NCI-H774 (cell line): ENCODE data around the gene ZDHHC20.
A peak's percentile ranks its signal among the peaks of the same experiment; 100 is the strongest.

Experiments
- DNase-seq: peaks from one replicate; lab custom pipeline; 2025; lab: John Stamatoyannopoulos, UW

ZDHHC20 gene

DNA sequence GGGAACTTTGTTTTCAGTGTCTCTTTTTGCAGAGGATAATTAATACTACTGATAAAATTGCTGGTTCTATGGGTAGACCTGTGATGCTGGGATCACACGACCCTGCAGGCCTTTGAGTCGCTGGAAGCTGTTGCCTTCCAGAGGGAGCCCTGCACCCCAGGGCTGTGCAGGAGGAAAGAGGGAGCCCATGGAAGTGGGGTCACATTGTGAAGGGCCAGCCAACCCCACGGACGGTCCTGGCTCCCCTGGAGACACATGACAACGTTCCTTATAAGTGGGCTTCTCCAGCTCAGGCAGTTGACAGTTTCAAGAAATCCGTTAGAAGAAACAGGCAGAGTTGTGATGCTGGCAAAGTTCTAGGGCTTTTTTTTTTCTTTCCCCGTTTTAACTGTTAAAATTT is 98.0 kb downstream of the ZDHHC20 start:
- no peak for DNase-seq

DNA sequence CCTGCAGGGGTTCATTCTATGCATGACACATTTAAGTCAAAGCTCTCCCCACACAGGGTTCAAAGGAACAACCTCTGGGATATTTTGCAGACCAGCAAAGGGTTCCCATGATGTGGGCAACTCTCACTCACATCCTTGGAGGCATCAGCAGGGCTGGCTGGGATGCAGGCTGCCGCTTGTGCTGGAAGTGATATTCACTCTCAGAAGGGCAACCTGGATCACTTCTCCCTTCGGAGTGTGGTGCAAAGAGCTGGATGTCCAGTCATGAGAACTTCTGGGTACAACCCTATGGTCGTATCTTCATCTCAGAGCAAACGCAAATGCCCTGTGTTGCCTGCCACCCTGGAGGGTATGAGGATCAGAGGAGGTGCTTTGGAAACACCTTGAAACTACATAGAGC is 98.6 kb downstream of the ZDHHC20 start:
- DNase-seq: no peak

DNA sequence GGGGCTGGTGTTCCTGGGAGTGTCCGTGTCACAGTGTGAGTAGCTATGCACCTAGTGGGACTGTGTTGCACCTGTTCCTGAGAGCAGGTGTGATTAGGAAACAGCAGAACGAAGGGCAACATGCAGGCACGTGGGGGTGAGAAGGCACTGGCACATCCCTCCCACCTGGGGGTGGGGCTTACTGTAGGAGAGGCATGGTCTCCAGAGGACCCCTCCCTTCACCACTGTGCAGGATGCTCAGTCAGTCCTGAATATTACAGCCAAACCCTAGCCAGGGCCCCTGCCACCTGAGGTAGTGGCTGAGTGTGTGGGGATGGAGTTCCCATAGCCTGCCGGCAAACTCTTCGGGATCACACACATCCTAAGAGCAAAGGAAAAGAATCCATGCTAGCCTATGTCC is 99.2 kb downstream of the ZDHHC20 start:
- no peak for DNase-seq

DNA sequence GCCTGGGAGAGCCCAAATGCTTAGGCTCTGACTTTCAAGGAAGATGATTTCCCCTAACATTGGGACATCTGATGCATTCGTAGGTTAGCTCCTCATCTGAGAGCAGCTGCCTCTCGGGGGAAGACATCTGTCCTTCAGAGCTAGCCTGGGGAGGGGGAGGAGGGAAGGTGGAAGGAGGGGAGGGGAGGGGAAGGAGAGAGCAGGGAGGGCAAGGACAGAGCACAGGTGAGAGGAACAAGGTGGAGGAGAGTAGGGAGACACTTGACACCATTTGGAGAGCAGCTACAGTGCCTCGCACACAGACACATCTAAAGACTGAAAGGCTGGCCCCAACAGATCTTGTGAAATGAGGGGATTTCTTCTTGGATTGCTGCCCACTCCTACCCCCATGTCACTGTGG is 103.8 kb downstream of the ZDHHC20 start:
- no peak for DNase-seq

DNA sequence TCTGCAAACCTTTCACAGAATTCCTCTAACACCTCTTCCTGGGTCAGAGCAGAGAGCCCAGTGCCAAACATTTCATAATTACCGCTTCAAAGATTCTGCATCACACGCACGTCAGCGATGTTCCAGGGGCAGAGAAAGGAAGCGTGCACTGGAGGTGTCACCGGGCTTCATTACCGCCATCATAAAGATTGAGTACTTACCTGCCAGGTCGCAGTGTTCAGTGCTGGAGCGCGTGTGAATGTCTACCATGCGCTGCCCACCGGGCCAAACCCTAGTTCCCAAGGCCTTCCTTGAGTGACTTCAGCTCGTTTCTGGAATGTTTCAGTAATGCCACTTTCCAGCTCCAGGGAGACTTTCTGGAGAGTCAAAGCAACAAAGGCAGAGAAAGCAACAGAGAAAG is 104.4 kb downstream of the ZDHHC20 start:
- DNase-seq: no peak

DNA sequence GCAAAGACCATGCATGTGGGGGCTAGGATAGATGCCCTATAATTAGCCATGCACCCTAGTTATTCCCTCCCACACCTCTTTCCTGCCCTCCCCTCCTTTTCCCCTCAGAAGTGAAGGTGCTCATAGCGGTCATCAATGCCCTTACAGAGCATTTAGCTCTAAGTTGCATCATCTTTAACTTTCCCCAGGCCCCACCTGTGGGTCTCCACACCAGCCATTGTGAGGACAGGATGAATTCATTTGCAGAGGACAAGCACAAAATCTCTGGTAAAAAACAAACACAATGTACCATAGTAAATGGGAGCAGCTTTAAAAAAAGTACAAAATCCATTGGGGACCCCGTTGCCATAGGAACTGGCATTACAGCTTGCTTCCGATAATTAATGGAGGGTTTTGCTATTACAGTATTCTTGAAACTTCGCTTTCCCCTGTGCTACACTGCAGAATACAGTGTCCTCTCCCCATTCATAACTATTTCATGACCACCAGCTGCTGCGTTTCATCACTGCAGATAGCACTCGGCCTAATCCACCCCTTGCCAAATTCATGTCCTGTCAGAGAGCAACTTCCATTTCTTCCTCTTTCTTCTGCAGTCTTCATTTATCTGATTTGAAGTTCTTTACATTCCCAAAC is 110.5 kb downstream of the ZDHHC20 start:
- no peak for DNase-seq

DNA sequence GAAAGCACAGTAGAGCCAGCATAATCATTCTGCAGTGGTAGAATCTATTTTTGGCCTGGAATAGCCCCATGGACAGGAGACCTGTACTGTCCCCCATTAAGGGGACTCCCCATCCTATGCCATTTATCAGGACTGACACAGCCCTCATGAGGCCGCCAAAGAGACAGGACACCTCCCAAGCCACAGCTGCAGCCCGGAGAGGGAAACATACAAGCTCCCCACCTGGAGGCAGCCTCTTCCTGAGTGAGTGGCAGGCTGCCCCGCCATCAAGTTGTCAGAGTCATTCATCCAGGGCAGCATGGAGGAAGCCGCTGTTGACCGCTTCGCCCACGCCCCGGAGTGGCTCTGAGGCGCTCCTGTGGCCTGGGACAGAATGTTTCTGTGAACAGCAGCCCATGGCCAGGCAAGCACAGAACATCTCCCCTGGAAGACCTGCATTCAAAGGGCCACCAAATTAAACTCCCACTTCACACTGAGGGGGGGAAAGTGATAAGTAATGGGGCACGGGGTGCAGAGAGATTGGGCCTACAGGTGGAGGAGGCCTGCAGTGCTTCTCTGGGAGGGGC is 111.3 kb downstream of the ZDHHC20 start:
- no peak for DNase-seq

DNA sequence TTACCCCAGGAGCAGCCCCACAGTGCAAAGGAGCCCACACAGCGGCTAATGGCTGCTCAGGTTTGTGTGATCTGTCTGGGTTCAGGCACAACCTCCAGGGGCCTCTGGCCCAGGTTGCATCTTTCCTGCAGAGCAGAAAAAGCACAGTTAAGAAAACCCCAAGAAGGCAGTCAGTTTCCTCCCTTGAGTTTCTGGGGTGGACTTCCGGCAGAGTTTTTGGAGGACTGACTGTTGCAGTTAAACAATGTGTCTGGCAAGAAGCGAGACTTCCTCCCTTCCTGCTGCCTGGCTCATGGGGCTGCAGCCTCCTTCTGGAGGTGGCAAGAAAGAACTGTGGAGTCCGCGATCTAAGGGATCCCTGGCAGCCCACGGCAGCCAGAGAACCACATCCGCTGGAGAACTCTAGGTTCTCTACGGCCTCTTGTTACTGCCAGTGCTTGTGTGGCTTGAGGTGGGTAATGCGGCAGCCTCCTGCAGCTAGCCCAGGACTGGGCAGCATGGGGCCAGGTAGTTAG is 114.4 kb downstream of the ZDHHC20 start:
- no peak for DNase-seq

DNA sequence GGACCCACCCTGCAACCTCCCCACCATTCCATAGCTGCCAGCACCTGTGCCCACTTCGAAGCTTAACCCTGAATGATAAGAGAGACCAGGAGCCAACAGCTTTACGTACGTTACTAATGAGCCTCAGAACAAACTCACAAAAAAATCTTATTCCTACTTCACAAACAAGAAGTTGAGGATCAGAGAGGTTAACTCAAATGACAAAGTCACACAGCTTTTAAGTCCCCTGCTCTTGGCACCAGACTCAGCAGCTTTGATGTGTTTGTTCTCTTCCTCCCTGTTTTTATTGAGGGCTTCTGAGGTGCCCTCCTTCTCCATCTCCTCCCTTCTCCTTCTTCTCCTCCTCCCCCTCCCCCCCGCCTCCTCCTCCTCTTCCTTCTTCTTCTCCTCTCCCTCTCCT is 115.4 kb downstream of the ZDHHC20 start:
- no peak for DNase-seq

DNA sequence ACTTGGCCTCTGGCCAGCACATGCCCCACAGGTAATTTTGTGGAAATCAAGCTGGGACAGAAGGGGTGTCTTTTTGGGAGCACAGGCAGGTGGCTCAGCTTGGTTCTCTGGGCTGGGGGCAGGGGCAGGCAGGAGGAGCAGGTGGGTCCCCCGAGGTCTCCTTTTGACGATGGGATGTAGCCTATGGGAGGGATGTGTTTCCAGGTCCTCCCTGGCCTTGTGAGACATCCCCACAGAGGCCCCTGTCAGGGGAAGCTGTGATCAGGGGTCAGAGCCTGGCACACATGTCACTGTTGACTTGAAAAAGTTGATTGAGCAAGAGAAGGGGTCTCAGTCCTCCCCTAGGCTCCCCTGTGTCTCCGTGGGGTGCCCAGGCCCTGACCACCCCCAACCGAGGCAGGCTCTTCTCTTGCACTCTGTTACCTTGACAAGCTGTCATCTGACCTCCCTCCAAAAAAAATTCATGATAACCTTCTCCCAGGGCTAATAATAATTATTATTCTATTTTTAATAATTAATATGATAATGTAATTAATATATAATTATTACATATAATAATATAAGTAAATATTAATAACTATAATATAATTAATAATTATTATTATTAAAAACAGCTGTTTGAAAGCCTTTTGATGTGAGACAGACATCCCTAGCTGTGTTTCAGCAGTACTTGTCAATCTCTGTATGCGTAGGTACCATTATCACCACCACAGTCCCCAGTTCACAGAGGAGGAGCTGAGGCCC is 116.2 kb downstream of the ZDHHC20 start:
- DNase-seq: no peak

DNA sequence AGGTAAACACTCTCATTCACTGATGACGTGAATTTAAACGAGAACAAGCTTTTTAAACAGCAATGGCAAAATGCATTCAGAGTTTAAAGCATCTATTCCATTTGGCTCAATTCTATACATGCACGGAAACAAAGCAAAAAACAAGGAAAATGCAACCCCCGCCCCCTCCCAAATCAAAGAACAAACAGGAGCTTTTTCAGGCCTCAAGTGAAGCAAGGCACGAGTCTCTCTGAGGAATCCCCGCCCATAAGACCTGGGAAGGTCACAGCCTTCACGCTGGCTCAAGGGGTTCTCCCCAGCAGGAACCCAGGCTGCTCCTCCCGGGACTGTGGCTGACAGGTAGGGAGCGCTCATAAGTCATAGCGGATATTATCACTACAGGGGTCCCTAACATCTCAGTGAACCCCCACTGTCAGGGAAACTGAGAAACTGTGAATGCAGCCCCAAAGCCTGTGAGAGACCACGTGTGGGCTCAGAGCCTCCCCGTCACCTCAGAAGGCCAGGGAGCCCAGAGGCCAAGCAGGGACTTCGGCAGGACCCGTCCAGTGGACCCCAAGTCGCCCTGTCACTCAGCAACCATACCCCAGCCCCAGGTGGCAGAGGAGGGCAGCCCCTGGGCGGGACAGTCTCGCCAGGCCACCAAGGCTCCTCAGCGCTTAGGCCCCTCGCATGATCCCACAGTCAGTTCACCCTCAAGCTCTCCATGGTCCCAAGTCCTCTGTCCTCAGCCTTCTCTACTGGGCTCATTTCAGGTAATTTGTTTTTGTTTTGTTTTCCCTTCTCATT is 117.3 kb downstream of the ZDHHC20 start:
- DNase-seq: no peak

DNA sequence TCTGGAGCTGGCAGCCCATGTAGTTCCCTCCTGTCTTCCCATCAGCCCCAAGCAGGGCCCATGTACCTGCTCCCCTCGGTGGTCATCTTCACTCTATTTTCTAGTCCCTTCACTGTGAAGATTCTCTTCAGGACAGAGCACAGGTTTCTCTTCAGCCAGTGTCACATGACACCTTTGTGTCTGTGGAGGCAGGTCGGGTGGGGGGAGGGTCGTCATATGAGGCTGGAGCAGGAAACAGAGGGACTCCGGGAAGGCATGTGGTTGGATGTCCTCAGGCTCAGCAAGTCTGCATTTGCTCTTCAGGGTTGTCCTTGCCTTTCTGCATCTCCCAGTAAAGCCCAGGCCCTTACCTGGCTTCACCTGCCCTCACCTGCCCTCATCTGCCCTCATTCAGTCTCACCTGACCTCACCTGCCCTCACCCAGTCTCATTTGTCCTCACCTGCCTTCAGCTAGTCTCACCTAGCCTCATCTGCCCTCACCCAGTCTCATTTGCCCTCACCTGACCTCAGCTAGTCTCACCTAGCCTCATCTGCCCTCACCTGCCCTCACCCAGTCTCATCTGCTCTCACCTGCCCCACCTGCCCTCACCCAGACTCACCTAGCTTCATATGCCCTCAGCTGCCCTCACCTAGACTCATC is 120.3 kb downstream of the ZDHHC20 start:
- peak; percentile 49 for DNase-seq

DNA sequence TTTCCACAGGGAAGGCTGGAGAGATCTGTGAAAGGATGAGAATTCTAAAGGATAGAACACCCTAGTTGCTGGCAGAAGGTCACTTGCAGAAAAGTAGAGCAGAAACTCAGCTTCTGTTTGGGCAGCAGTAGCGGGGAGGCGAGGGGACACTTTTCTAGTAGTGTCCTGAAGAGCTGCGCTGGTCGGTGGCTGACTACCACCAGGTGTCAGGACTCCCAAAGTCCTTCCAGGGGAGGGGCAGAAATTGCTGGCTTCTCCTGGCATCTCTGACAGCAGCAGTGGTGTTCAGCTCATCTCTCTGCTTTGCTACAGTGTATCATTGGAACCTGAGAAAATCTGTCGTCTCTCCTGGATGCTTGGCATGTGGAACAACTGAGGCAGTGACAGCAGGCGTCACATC is 120.9 kb downstream of the ZDHHC20 start:
- no peak for DNase-seq

DNA sequence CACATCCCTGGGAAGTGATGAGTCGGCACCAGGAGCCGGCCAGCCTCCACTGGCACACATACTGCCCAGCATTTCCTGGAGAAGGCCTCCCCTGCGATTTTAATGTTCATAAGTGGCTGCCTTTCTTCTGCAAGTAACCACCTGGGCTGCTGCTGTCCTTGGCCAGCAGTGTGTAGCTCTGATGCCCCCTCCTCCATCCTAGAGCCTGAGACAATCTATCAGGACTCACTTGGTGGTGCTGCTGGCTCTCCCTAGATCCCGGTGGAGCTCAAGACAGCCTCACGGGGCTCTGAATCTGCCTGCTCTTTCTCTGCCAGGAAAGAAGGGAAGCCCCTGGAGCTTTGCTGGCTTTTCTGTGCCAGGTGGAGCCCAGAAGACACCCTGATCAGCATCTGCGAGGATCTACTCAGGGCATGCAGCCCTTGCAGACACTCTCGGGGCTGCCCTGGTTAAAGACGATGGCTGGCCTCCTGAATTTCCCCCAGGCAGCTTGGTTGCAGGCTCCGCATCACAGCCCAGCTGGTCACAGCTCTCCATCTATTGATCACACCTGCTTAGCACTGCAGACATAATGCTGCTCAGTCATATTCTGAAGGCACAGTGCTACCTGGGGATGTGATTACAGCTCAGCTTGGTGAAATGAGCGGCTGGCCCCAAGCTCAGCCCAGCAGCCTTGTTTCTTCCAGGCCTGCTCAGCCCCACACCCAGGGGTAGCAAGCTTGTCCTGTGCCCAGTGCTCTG is 122.3 kb downstream of the ZDHHC20 start:
- DNase-seq: peak; percentile 55

DNA sequence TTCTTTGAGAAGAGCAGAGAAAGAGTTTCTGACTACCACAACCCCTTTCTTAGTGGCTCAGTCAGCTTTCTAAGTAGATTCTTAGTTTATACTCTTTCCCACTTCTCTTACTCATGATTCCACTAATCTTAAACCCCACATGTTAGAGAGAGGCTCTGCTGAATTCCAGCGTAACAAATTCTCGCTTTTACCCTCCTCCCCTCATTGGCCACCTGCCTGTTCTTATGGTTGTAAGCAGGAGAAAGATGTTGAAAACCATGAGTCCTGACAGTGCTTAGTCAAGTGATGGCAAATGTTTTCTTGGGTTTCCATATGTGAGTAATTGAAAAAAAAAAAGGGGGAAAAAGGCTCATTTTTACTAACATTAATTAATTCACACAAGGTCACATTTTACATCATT is 125.9 kb downstream of the ZDHHC20 start:
- DNase-seq: no peak

DNA sequence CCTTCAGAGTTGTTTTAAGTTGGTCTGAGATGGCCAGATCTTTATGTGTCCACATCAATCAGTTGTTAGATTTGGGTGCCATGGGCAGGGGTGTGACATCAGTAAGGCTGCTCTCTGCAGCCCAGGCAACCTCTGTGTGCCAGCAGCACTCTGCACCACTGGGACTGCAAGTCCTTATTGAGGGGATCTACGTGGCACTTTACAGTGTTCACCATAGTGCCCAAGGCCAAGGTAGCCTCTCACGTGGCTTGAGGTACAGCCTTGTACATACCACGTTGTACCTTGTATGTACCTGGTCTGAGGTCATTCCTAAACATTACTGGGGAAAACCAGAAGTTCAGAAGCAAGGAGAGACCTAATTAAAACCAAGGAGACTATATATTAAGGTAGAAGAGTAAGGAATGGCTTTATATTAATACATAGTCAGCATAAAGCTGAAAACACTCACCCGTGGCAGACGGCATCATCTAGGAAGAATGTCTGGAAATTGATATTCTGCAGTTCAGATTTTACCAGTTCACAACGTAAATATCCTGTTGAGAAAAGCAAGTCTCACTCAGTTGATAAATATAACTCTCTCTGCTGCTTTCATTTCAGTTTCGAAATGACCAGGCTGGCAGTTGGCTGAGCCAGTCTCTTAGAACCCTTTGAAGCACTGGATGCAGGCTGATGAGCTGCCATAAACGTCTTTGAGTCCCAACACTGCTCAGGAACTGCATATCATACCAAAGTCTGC is 128.8 kb downstream of the ZDHHC20 start:
- no peak for DNase-seq

DNA sequence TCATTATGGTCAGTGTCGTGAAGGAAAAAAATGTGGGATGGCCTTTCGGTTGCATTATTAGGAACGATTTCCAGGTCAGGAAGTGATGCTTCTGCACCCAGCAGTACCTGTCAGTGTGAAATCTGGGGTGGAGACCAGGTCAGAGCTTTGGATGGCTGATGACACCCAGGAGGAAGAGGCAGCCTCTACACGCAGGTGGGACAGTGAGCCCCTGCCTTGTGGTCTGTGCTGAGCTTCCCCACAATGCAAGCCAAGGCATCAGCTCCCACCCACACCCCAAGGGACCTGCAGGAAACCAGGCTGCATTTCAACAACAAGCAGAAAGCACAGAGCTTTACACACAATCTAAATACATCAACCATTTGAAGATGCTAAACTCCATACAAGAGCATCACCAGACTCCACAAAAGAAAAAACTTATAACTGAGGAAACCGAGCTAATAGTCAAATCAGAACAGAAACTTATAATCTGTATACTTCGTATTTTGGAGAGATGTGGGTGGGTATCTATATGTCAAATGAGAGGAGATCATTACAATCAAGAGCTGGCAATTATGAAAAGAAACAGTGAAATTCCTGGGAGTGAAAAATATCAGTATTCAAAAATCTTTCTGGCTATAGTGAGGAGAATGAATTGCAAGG is 130.1 kb downstream of the ZDHHC20 start:
- no peak for DNase-seq

DNA sequence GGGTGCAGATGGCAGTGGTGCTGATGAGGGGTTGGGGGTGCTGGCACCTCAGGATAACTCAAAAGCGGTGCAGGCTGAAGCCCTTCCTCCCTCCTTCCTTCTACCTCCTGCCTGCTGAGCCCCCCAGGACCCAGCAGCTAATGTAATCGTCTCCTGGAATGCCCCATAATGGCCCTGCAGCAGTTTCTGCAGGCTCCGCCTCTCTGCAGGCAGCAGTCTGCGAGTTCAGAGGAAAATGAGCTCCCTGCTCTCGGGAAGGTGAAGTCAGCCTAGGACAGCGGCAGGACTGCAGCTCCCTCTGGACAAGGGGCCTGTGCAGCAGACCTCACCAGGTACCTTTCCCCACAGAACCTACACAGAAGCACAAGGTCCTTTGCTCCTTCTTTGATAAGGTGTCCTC is 130.9 kb downstream of the ZDHHC20 start:
- DNase-seq: no peak

DNA sequence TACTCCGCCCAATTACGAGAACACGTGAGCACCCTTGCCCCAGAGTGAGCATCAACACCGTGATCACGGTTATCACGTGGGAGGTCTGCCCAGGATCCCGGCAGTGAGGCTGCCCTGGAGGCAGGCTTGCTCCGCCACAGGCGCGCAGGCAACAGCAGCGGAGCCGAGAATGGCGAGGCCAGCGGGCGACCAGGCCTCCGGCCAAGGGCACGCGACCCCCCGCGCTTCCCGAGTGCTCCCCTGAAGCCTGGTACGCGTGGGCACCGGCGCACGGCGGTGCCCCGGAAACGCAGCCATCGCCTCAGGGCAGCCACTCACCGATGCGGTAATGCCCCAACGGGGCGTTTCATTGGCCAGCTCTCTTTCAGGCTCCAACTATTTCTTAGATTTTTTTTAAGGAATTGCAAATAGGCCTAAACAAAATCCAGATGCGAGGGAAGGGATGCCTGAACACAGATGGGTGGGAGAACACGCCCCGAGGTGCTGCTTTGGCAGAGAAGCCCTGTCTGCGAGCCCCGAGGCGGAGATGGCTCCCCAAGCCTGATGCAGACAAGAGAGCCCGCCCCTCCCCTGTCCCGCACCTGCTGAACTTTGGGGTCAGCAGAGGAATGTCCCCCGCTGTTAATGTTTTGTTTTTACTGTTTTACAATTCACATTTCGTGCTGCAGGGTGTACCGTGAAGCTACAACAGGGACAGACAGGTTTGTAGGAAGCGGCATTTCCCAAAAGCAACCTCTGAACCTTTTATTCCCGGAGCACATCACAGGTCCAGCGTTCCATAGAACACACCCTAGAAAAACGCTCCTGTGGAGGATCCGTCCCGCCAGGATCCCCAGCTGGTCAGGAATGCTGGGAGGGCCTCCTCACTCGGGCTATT is 132.7 kb downstream of the ZDHHC20 start:
- DNase-seq: no peak
